Rectal smooth muscle tissue (tissue), 1 donor: ENCODE results near the gene SIK3.
"Not testable (repeated sequence)": the region's sequence is repeated elsewhere in the genome, so short reads cannot be mapped to it uniquely, and the experiment has no call there.

Experiments used
- H3K27ac ChIP-seq: one replicate; pipeline ENCODE4 v1.7.0; 2013; ENCODE audit warnings: low read depth, low read length, inconsistent platforms
- H3K27me3 ChIP-seq: one replicate; pipeline ENCODE4 v1.7.0; 2013; ENCODE audit warnings: low read length; ENCODE audit not compliant: control insufficient read depth, insufficient read depth
- H3K36me3 ChIP-seq: one replicate; pipeline ENCODE4 v1.7.0; 2013; ENCODE audit warnings: low read length; ENCODE audit not compliant: control insufficient read depth, insufficient read depth
- H3K4me1 ChIP-seq: one replicate; pipeline ENCODE4 v1.7.0; 2013; ENCODE audit warnings: low read length; ENCODE audit not compliant: control insufficient read depth, insufficient read depth
- H3K4me3 ChIP-seq: one replicate; pipeline ENCODE4 v1.7.0; 2013; ENCODE audit warnings: low read length
- H3K9ac ChIP-seq: one replicate; pipeline ENCODE4 v1.7.0; 2013; ENCODE audit warnings: low read length

SIK3 gene

GRCh38 chr11:116814502-116814901, 283.7 kb downstream of the SIK3 start:
- Histone ChIP-seq H3K9ac (no peak overlapping the region), H3K4me3 (no peak overlapping the region), H3K36me3 (no peaks in the 10 kb centered on the region), H3K27ac (no peak overlapping the region), H3K27me3 (no peaks in the 10 kb centered on the region), H3K4me1 (no peaks in the 10 kb centered on the region)

GRCh38 chr11:116813781-116814471, 284.3 kb downstream of the SIK3 start:
- no peak overlapping the region for H3K27ac ChIP-seq
- no peak overlapping the region for H3K9ac ChIP-seq
- no peaks in the 10 kb centered on the region for H3K4me1 ChIP-seq
- no peaks in the 10 kb centered on the region for H3K36me3 ChIP-seq
- H3K27me3 ChIP-seq = no peaks in the 10 kb centered on the region
- no peak overlapping the region for H3K4me3 ChIP-seq

GRCh38 chr11:116813170-116813569, 285.1 kb downstream of the SIK3 start:
- Histone ChIP-seq H3K9ac (no peak overlapping the region), H3K4me3 (no peak overlapping the region), H3K27ac (no peak overlapping the region), H3K27me3 (no peaks in the 10 kb centered on the region), H3K4me1 (no peaks in the 10 kb centered on the region), H3K36me3 (no peaks in the 10 kb centered on the region)

GRCh38 chr11:116812109-116812508, 286.1 kb downstream of the SIK3 start:
- Histone ChIP-seq H3K9ac (no peak overlapping the region), H3K4me1 (no peaks in the 10 kb centered on the region), H3K27ac (no peak overlapping the region), H3K4me3 (no peak overlapping the region), H3K36me3 (no peaks in the 10 kb centered on the region), H3K27me3 (no peaks in the 10 kb centered on the region)

- no peaks in the 10 kb centered on the region for H3K4me1 ChIP-seq
- H3K36me3 ChIP-seq = no peaks in the 10 kb centered on the region
- no peaks in the 10 kb centered on the region for H3K27me3 ChIP-seq
- H3K27ac ChIP-seq = no peak overlapping the region
- H3K9ac ChIP-seq = no peak overlapping the region
- no peak overlapping the region for H3K4me3 ChIP-seq
Measured at GRCh38 chr11:116811194-116811593, 287.0 kb downstream of the SIK3 start.

- H3K27me3 ChIP-seq = no peaks in the 10 kb centered on the region
- no peak overlapping the region for H3K4me3 ChIP-seq
- H3K27ac ChIP-seq = no peak overlapping the region
- no peak overlapping the region for H3K9ac ChIP-seq
- H3K4me1 ChIP-seq = no peaks in the 10 kb centered on the region
- no peaks in the 10 kb centered on the region for H3K36me3 ChIP-seq
Measured at GRCh38 chr11:116808262-116809175, 289.7 kb downstream of the SIK3 start.

- H3K27me3 ChIP-seq = no peaks in the 10 kb centered on the region
- no peaks in the 10 kb centered on the region for H3K36me3 ChIP-seq
- no peaks in the 10 kb centered on the region for H3K4me1 ChIP-seq
- H3K9ac ChIP-seq = no peak overlapping the region
- H3K4me3 ChIP-seq = no peak overlapping the region
- no peak overlapping the region for H3K27ac ChIP-seq
Measured at GRCh38 chr11:116807601-116808261, 290.5 kb downstream of the SIK3 start.

- no peaks in the 10 kb centered on the region for H3K36me3 ChIP-seq
Measured at GRCh38 chr11:116804001-116804400, 294.2 kb downstream of the SIK3 start.

GRCh38 chr11:116801662-116802061, 296.6 kb downstream of the SIK3 start:
- not testable (repeated sequence) for H3K27me3 ChIP-seq, H3K9ac ChIP-seq, H3K36me3 ChIP-seq, H3K4me3 ChIP-seq, H3K27ac ChIP-seq, H3K4me1 ChIP-seq

More at GRCh38 chr11:116804001-116804400, 294.2 kb downstream of the SIK3 start:
- Histone ChIP-seq H3K4me1 (no peaks in the 10 kb centered on the region), H3K27ac (no peak overlapping the region), H3K27me3 (no peaks in the 10 kb centered on the region), H3K4me3 (no peak overlapping the region), H3K9ac (no peak overlapping the region)

- no peaks in the 10 kb centered on the region for H3K4me1 ChIP-seq
- H3K27me3 ChIP-seq = no peaks in the 10 kb centered on the region
- no peak overlapping the region for H3K27ac ChIP-seq
- no peak overlapping the region for H3K4me3 ChIP-seq
- no peaks in the 10 kb centered on the region for H3K36me3 ChIP-seq
- H3K9ac ChIP-seq = no peak overlapping the region
Measured at GRCh38 chr11:116800610-116801009, 297.6 kb downstream of the SIK3 start.

GRCh38 chr11:116798368-116798767, 299.9 kb downstream of the SIK3 start:
- Histone ChIP-seq H3K27me3 (no peaks in the 10 kb centered on the region), H3K36me3 (no peaks in the 10 kb centered on the region), H3K4me1 (no peaks in the 10 kb centered on the region), H3K27ac (no peak overlapping the region), H3K4me3 (no peak overlapping the region), H3K9ac (no peak overlapping the region)

GRCh38 chr11:116797816-116798215, 300.4 kb downstream of the SIK3 start:
- Histone ChIP-seq H3K4me3 (no peak overlapping the region), H3K36me3 (no peaks in the 10 kb centered on the region), H3K9ac (no peak overlapping the region), H3K27ac (no peak overlapping the region), H3K27me3 (no peaks in the 10 kb centered on the region), H3K4me1 (no peaks in the 10 kb centered on the region)
